OCI-LY3 (cell line): ENCODE measurements around the gene MYD88.
A peak's percentile ranks its signal among the peaks of the same experiment; 100 is the strongest.

Experiments used
- H2AFZ ChIP-seq: fragments of 200-600, 300-600 bp; shearing (Covaris generic); 2 replicates; pipeline ENCODE4 v1.6.0; 2014; ENCODE audit warnings: antibody characterized with exemption, low read depth, low read length
- H3K27ac ChIP-seq: fragments of 200-600, 300-600 bp; sonication (generic); 2 replicates; pipeline ENCODE4 v1.5.1; 2014; ENCODE audit warnings: mild to moderate bottlenecking, low read length, moderate library complexity, mixed read lengths
- H3K27me3 ChIP-seq: fragments of 200-600, 300-600 bp; sonication (generic); 2 replicates; pipeline ENCODE4 v1.6.1; 2014; ENCODE audit warnings: low read depth, low read length, mixed read lengths
- H3K36me3 ChIP-seq: fragments of 200-600, 300-600 bp; sonication (generic); replicated peaks from 2 replicates; pipeline ENCODE3; 2014; ENCODE audit warnings: low read depth, low read length, mixed read lengths
- H3K4me1 ChIP-seq: fragments of 300-600, 200-600 bp; sonication (generic); 2 replicates; pipeline ENCODE4 v1.6.1; 2014; ENCODE audit warnings: low read length, mixed read lengths
- H3K4me2 ChIP-seq: fragments of 200-600, 300-600 bp; sonication (generic); 2 replicates; pipeline ENCODE4 v1.6.1; 2014; ENCODE audit warnings: low read length, mixed read lengths
- H3K4me3 ChIP-seq: fragments of 300-600, 200-600 bp; sonication (generic); 2 replicates; pipeline ENCODE4 v1.5.1; 2014; ENCODE audit warnings: antibody characterized with exemption, mild to moderate bottlenecking, low read length, moderate library complexity
- H3K79me2 ChIP-seq: fragments of 300-600, 200-600 bp; shearing (Covaris generic); 2 replicates; pipeline ENCODE4 v1.6.1; 2014; ENCODE audit warnings: mild to moderate bottlenecking, low read length, mixed read lengths
- H3K9ac ChIP-seq: fragments of 300-600, 200-600 bp; shearing (Covaris generic); 2 replicates; pipeline ENCODE4 v1.6.0; 2014; ENCODE audit warnings: mild to moderate bottlenecking, low read length, moderate library complexity
- H3K9me3 ChIP-seq: fragments of 200-600, 300-600 bp; shearing (Covaris generic); 2 replicates; pipeline ENCODE4 v1.6.1; 2014; ENCODE audit warnings: low read length, mixed read lengths; ENCODE audit not compliant: insufficient read depth
- H4K20me1 ChIP-seq: fragments of 200-600, 300-600 bp; sonication (generic); 2 replicates; pipeline ENCODE4 v1.6.1; 2016; ENCODE audit warnings: low read length, mixed read lengths; ENCODE audit not compliant: insufficient read depth
- CTCF ChIP-seq: fragments of 200-600, 300-600 bp; sonication (generic); IDR thresholded peaks from 2 replicates; pipeline ENCODE4 v1.5.1; 2014; ENCODE audit warnings: antibody characterized with exemption, low read length, low read depth
- EZH2phosphoT487 ChIP-seq: fragments of 200-600 bp; shearing (Covaris generic); IDR thresholded peaks from 2 replicates; pipeline ENCODE4 v1.6.1; 2018; ENCODE audit warnings: antibody characterized with exemption, mixed run types, low read depth

The MYD88 gene

GRCh38 chr3:38129058-38129457, 9.4 kb upstream of the MYD88 start:
- peaks cover 22% of the 10 kb centered on the region for H3K4me1 ChIP-seq
- H3K4me2 ChIP-seq, result no peak overlapping the region
- no peak overlapping the region for H3K27ac ChIP-seq
- TF ChIP-seq EZH2phosphoT487, result no peak
- TF ChIP-seq CTCF, result no peak
- H3K36me3 ChIP-seq, result peaks cover 80% of the 10 kb centered on the region
- H3K9ac ChIP-seq, result no peak overlapping the region
- no peak overlapping the region for H2AFZ ChIP-seq
- no peaks in the 10 kb centered on the region for H3K9me3 ChIP-seq
- H3K27me3 ChIP-seq, result no peaks in the 10 kb centered on the region
- peaks cover 6% of the 10 kb centered on the region; the same call in 1 of the 2 replicates for H3K79me2 ChIP-seq
- H4K20me1 ChIP-seq, result peaks cover 31% of the 10 kb centered on the region
- H3K4me3 ChIP-seq, result no peak overlapping the region

GRCh38 chr3:38130631-38131065, 7.8 kb upstream of the MYD88 start:
- Histone ChIP-seq H3K36me3 (peaks cover 70% of the 10 kb centered on the region), H3K79me2 (peaks cover 15% of the 10 kb centered on the region), H3K4me1 (peaks cover 27% of the 10 kb centered on the region), H3K9ac (0 out of 2 replicates have a peak overlapping the region, but pooled peaks have one; percentile 0), H2AFZ (no peak overlapping the region), H3K27me3 (no peaks in the 10 kb centered on the region), H3K27ac (peak overlapping the region; percentile 28), H3K4me2 (peak overlapping the region; percentile 43), H4K20me1 (peaks cover 27% of the 10 kb centered on the region), H3K9me3 (no peaks in the 10 kb centered on the region), H3K4me3 (no peak overlapping the region)
- TF ChIP-seq EZH2phosphoT487, result no peak
- TF ChIP-seq CTCF, result no peak

GRCh38 chr3:38131621-38132369, 6.7 kb upstream of the MYD88 start:
- Histone ChIP-seq H3K4me3 (no peak overlapping the region), H3K9me3 (no peaks in the 10 kb centered on the region), H3K4me1 (peaks cover 27% of the 10 kb centered on the region), H3K79me2 (peaks cover 27% of the 10 kb centered on the region), H3K27ac (no peak overlapping the region), H3K9ac (no peak overlapping the region), H3K4me2 (peak overlapping the region; percentile 43), H3K36me3 (peaks cover 58% of the 10 kb centered on the region), H2AFZ (no peak overlapping the region), H3K27me3 (no peaks in the 10 kb centered on the region), H4K20me1 (peaks cover 29% of the 10 kb centered on the region)
- TF ChIP-seq EZH2phosphoT487, result no peak
- TF ChIP-seq CTCF, result peak; percentile 94

- TF ChIP-seq EZH2phosphoT487 (no peak), CTCF (no peak)
- Histone ChIP-seq H3K9ac (no peak overlapping the region), H2AFZ (no peak overlapping the region), H3K4me1 (peaks cover 34% of the 10 kb centered on the region), H3K36me3 (peaks cover 45% of the 10 kb centered on the region), H3K79me2 (peaks cover 33% of the 10 kb centered on the region), H3K4me2 (no peak overlapping the region), H3K27ac (no peak overlapping the region), H3K9me3 (no peaks in the 10 kb centered on the region), H3K27me3 (no peaks in the 10 kb centered on the region), H3K4me3 (no peak overlapping the region), H4K20me1 (peaks cover 29% of the 10 kb centered on the region)
Observed at GRCh38 chr3:38133209-38133556, 5.3 kb upstream of the MYD88 start.
